Measurements from ENCODE around the gene CARD9.
A peak's percentile ranks its signal among the peaks of the same experiment; 100 is the strongest.

The CARD9 gene

DNA sequence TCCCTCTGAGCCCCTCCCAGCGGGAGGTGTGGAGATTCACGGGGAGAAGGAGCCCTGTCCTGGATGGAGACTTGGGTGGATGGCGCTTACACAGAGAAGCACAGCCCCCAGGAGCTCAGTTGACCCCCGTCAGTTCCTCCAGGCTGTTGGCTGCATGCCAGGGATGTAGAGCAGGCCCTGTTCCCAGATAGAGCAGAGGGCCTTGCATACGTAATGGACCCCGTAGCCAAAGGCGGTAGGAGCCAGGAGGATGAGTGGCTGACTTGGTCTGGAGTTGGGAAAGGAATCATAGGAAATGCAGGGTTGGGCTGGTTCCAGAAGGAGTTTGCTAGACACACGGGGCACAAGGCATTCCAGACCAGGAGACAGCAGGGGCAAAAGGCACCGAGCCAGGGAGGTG lies 39.5 kb upstream of the CARD9 start:
- no peaks in the 10 kb centered on the region for H3K9me3 ChIP-seq (ENCODE audit: control insufficient read depth, insufficient read depth, low read depth, low read length)
- peak; percentile 49 for TF ChIP-seq ZIC2 (tag by site-specific recombination; IDR thresholded peaks at IDR 0.05)
- TF ChIP-seq ZSCAN30 (tag by site-specific recombination; IDR thresholded peaks at IDR 0.05): no peak
- TF ChIP-seq ZNF600 (tag by site-specific recombination; IDR thresholded peaks at IDR 0.05): peak; percentile 57

DNA sequence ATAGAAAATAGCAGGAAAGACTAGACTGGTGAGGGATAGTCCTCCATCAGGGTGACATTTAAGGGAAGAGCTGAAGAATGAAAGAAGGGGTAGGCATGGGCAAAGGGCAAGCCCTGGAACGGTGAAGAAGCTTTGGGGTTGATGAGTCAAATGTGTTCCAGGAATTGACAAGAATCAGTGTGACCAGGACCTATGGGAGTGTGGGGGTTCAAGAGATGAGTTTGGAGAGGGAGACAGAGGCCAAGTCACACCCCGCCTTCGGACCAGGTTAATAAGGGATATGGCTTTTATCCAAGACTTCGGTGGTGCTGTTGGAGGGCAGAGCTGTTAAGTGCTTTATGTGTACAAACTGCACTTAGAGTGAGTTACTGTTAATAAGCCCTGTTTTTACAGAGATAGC lies 37.9 kb upstream of the CARD9 start:
- Histone ChIP-seq H3K4me1 (ENCODE audit: control insufficient read depth, insufficient read depth, low read length) (peaks cover 11% of the 10 kb centered on the region), H3K27ac (ENCODE audit: extremely low read depth, low read depth, low read length) (peak overlapping the region; percentile 71; the same call in 1 of the 2 replicates), H3K9me3 (ENCODE audit: control insufficient read depth, insufficient read depth, low read depth, low read length) (no peaks in the 10 kb centered on the region), H3K4me3 (ENCODE audit: low read depth, low read length) (peak overlapping the region; percentile 75), H3K36me3 (ENCODE audit: control insufficient read depth in 2 of 2, insufficient read depth in 1 of 2, low read length in 2 of 2) (peaks cover 11 to 68% of the 10 kb centered on the region in 2 experiments)
- ChIA-PET CTCF (interaction anchor here (0.7 to 1.6 kb wide), 6 partner anchors 11 to 220 kb away, joined by 3 to 12 read pairs (median 4); partner anchors contain the start of genes DNLZ and INPP5E), POLR2A (interaction anchor here (1.0 to 1.3 kb wide), 5 partner anchors 8 to 48 kb away, joined by 3 to 9 read pairs (median 4); partner anchors contain the start of gene DNLZ)
- TF ChIP-seq OSR2 (tag by site-specific recombination; IDR thresholded peaks at IDR 0.05) (no peak), ZNF37A (tag by site-specific recombination; IDR thresholded peaks at IDR 0.05) (no peak), ZBTB8A (tag by site-specific recombination; IDR thresholded peaks at IDR 0.05) (no peak), ZNF664 (tag by site-specific recombination; IDR thresholded peaks at IDR 0.05) (no peak), ZNF112 (tag by site-specific recombination; IDR thresholded peaks at IDR 0.05) (no peak), MYNN (tag by site-specific recombination; IDR thresholded peaks at IDR 0.05; ENCODE audit: borderline replicate concordance) (no peak), ZNF133 (tag by site-specific recombination; IDR thresholded peaks at IDR 0.05) (no peak)
- TF ChIP-seq, protein P1, sequence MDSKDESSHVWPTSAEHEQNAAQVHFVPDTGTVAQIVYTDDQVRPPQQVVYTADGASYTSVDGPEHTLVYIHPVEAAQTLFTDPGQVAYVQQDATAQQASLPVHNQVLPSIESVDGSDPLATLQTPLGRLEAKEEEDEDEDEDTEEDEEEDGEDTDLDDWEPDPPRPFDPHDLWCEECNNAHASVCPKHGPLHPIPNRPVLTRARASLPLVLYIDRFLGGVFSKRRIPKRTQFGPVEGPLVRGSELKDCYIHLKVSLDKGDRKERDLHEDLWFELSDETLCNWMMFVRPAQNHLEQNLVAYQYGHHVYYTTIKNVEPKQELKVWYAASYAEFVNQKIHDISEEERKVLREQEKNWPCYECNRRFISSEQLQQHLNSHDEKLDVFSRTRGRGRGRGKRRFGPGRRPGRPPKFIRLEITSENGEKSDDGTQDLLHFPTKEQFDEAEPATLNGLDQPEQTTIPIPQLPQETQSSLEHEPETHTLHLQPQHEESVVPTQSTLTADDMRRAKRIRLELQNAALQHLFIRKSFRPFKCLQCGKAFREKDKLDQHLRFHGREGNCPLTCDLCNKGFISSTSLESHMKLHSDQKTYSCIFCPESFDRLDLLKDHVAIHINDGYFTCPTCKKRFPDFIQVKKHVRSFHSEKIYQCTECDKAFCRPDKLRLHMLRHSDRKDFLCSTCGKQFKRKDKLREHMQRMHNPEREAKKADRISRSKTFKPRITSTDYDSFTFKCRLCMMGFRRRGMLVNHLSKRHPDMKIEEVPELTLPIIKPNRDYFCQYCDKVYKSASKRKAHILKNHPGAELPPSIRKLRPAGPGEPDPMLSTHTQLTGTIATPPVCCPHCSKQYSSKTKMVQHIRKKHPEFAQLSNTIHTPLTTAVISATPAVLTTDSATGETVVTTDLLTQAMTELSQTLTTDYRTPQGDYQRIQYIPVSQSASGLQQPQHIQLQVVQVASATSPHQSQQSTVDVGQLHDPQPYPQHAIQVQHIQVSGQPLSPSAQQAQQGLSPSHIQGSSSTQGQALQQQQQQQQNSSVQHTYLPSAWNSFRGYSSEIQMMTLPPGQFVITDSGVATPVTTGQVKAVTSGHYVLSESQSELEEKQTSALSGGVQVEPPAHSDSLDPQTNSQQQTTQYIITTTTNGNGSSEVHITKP (tag by site-specific recombination; IDR thresholded peaks at IDR 0.05): peak; percentile 40

More for the DNA sequence above, 39.5 kb upstream of the CARD9 start:
- ChIA-PET POLR2A (interaction anchor here (0.7 to 1.4 kb wide), 2 partner anchors 12 to 50 kb away, joined by 3 to 4 read pairs; no protein-coding TSS in a partner anchor), CTCF (interaction anchor here (0.6 to 1.5 kb wide), 2 partner anchors 12 to 215 kb away, joined by 3 to 8 read pairs; no protein-coding TSS in a partner anchor)
- Histone ChIP-seq H3K27ac (ENCODE audit: extremely low read depth, low read depth, low read length) (no peak overlapping the region), H3K4me3 (ENCODE audit: low read depth, low read length) (no peak overlapping the region), H3K4me1 (ENCODE audit: control insufficient read depth, insufficient read depth, low read length) (peaks cover 11% of the 10 kb centered on the region), H3K36me3 (ENCODE audit: control insufficient read depth in 2 of 2, insufficient read depth in 1 of 2, low read length in 2 of 2) (peaks cover 8 to 69% of the 10 kb centered on the region in 2 experiments)

DNA sequence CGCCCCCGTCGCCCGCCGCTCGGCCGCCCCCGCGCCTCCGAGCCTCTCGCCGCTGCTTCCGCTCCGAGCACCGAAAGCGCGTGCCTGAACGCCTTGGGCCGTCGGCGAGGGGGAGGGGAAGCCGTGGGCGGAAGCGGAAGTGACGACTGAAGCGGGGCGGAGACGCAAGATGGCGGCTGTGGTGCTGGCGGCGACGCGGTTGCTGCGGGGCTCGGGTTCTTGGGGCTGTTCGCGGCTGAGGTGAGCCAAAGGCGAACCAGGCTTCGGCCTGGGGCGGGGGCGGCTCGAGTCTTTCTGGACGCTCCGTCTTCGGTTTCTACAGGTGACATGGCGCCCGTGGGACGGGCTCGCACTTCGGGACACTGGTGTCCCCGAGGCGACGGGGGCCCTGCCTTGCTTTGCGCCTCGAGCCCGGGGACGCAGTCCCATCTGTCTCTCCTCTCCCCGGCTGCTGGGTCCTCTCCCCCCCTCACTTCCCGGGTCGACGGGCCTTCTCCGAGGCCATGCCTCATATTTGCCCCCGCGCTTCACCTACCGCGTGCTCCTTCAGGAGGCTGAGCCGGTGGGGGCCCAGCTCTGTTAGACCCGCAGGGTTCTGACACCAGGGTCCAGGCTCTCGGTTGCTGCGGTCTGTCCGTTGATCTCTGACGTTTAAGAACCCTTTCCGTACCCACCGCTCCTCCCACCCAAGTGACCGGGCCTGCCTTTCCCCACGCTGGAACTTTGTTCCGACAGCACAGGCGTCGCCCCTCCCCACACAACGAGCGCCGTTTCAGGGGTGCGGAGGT lies 37.2 kb upstream of the CARD9 start, which contains the start of the genes ENTR1 and PMPCA:
Gene ENTR1 (minus strand): TSS at position 115 of the 788 bp plus-strand sequence. CDS start 217 bp downstream, outside the sequence.
Gene PMPCA (plus strand): TSS at position 159 of the 788 bp plus-strand sequence. CDS start 11 bp downstream, at position 170.
- POLR2A ChIA-PET: interaction anchor here (0.6 to 2.8 kb wide), 12 partner anchors 9 to 143 kb away, joined by 3 to 13 read pairs (median 4); partner anchors contain the start of gene DNLZ
- Histone ChIP-seq H3K27ac (ENCODE audit: extremely low read depth, low read depth, low read length) (peak within 1 kb of the TSS; percentile 89; the same call in 1 of the 2 replicates), H3K4me3 (ENCODE audit: low read depth, low read length) (peak within 1 kb of the TSS; percentile 75), H3K36me3 (ENCODE audit: control insufficient read depth in 2 of 2, insufficient read depth in 1 of 2, low read length in 2 of 2) (peaks cover 10 to 68% of the 10 kb centered on the region in 2 experiments; a peak in 2 of 3 replicates), H3K4me1 (ENCODE audit: control insufficient read depth, insufficient read depth, low read length) (peaks cover 11% of the 10 kb centered on the region), H3K9me3 (ENCODE audit: control insufficient read depth, insufficient read depth, low read depth, low read length) (no peaks in the 10 kb centered on the region)
- CTCF ChIA-PET: interaction anchor here (0.5 to 2.6 kb wide), 10 partner anchors 10 to 430 kb away, joined by 3 to 28 read pairs (median 4); partner anchors contain the start of genes DNLZ and INPP5E
- TF ChIP-seq ZNF366 (tag by site-specific recombination; conservative IDR thresholded peaks at IDR 0.05) (no peak), HOXD13 (CRISPR knock-in tag; IDR thresholded peaks at IDR 0.05; ENCODE audit: borderline replicate concordance) (no peak), OVOL3 (tag by site-specific recombination; IDR thresholded peaks at IDR 0.05) (no peak), FEZF1 (tag by site-specific recombination; IDR thresholded peaks at IDR 0.05) (no peak), ZSCAN30 (tag by site-specific recombination; IDR thresholded peaks at IDR 0.05) (no peak), ZFP41 (tag by site-specific recombination; IDR thresholded peaks at IDR 0.05; ENCODE audit: borderline replicate concordance) (no peak), SP7 (tag by site-specific recombination; IDR thresholded peaks at IDR 0.05) (peak; percentile 68), TRIM28 (IDR thresholded peaks at IDR 0.05; ENCODE audit: borderline replicate concordance, low read length) (no peak)
- TF ChIP-seq, protein P2, sequence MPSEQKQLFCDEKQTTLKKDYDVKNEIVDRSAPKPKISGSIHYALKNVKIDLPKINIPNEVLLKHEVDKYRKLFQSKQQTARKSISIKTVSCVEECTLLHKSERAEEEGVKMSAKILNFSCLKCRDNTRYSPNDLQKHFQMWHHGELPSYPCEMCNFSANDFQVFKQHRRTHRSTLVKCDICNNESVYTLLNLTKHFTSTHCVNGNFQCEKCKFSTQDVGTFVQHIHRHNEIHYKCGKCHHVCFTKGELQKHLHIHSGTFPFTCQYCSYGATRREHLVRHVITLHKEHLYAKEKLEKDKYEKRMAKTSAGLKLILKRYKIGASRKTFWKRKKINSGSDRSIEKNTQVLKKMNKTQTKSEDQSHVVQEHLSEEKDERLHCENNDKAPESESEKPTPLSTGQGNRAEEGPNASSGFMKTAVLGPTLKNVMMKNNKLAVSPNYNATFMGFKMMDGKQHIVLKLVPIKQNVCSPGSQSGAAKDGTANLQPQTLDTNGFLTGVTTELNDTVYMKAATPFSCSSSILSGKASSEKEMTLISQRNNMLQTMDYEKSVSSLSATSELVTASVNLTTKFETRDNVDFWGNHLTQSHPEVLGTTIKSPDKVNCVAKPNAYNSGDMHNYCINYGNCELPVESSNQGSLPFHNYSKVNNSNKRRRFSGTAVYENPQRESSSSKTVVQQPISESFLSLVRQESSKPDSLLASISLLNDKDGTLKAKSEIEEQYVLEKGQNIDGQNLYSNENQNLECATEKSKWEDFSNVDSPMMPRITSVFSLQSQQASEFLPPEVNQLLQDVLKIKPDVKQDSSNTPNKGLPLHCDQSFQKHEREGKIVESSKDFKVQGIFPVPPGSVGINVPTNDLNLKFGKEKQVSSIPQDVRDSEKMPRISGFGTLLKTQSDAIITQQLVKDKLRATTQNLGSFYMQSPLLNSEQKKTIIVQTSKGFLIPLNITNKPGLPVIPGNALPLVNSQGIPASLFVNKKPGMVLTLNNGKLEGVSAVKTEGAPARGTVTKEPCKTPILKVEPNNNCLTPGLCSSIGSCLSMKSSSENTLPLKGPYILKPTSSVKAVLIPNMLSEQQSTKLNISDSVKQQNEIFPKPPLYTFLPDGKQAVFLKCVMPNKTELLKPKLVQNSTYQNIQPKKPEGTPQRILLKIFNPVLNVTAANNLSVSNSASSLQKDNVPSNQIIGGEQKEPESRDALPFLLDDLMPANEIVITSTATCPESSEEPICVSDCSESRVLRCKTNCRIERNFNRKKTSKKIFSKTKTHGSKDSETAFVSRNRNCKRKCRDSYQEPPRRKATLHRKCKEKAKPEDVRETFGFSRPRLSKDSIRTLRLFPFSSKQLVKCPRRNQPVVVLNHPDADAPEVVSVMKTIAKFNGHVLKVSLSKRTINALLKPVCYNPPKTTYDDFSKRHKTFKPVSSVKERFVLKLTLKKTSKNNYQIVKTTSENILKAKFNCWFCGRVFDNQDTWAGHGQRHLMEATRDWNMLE (tag by site-specific recombination; conservative IDR thresholded peaks at IDR 0.05; ENCODE audit: low read depth): no peak; the same call in 1 of the 2 replicates
- TF ChIP-seq, protein P3, sequence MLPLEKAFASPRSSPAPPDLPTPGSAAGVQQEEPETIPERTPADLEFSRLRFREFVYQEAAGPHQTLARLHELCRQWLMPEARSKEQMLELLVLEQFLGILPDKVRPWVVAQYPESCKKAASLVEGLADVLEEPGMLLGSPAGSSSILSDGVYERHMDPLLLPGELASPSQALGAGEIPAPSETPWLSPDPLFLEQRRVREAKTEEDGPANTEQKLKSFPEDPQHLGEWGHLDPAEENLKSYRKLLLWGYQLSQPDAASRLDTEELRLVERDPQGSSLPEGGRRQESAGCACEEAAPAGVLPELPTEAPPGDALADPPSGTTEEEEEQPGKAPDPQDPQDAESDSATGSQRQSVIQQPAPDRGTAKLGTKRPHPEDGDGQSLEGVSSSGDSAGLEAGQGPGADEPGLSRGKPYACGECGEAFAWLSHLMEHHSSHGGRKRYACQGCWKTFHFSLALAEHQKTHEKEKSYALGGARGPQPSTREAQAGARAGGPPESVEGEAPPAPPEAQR (tag by site-specific recombination; IDR thresholded peaks at IDR 0.05): no peak

All from HEK293 (cell line).